HG03095 (cell line): Measurements from ENCODE around the gene GDPD3.
"Not testable (repeated sequence)": the region's sequence is repeated elsewhere in the genome, so short reads cannot be mapped to it uniquely, and the experiment has no call there.

Experiments
- ATAC-seq: cut with Tn5 transposase; IDR thresholded peaks from one replicate; pipeline ENCODE4 v1.9.1; 2021; ENCODE audit warnings: moderate library complexity; ENCODE audit not compliant: unreplicated experiment

The GDPD3 gene

DNA sequence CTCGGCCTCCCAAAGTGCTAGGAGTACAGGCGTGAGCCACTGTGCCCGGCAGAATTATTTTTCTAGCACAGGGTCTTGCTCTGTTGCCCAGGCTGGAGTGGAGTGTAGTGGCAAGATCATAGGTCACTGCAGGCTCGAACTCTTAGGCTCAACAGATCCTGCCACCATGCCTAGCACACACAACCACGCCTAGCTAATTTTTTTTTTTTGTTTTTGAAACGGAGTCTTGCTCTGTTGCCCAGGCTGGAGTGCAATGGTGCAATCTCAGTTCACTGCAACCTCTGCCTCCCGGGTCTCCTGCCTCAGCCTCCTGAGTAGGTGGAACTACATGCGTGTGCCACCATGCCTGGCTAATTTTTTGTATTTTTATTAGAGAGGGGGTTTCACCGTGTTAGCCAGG, 12.4 kb upstream of the GDPD3 start:
- ATAC-seq, result not testable (repeated sequence)

DNA sequence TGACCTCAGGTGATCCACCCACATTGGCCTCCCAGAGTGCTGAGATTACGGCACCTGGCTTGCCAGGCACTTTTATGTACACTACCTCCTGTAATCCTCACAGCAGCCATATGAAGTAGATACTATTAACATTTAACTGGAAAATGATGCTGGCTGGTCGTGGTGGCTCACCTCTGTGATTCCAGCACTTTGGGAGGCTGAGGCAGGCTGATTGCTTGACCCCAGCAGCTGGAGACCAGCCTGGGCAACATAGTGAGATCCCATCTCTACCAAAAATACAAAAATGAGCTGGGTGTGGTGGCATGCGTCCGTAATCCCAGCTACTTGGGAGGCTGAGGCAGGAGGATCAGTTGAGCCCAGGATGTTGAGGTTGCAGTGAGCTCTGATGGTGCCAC, 11.6 kb upstream of the GDPD3 start:
- no peak for ATAC-seq

DNA sequence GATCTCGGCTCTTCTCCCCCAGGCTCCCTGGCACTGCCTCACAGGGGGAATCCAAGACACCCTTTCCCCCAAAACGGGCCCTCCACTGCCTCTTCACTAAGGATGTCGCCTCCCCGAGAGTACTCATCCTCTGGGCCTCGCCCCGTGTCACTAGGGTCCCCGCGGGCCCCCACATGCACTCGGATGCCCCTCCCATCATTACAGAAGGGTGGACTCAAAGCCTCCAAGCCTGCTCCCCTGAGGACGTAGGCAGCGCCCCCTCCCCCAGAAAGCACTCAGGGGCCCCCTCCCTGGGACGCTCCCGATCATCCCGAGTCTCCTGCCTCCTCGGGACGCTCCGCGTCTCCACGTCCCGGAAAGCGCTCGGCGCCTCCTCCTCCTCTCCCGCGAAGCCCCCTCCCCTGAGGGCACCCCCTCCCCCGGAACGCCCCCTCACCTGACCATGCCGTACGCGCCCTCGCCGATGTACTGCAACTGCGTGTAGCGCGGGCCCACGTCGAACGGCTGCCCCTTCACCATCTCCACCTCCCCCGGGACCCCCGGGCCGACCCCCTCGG, 9.3 kb upstream of the GDPD3 start:
- ATAC-seq, result no peak

DNA sequence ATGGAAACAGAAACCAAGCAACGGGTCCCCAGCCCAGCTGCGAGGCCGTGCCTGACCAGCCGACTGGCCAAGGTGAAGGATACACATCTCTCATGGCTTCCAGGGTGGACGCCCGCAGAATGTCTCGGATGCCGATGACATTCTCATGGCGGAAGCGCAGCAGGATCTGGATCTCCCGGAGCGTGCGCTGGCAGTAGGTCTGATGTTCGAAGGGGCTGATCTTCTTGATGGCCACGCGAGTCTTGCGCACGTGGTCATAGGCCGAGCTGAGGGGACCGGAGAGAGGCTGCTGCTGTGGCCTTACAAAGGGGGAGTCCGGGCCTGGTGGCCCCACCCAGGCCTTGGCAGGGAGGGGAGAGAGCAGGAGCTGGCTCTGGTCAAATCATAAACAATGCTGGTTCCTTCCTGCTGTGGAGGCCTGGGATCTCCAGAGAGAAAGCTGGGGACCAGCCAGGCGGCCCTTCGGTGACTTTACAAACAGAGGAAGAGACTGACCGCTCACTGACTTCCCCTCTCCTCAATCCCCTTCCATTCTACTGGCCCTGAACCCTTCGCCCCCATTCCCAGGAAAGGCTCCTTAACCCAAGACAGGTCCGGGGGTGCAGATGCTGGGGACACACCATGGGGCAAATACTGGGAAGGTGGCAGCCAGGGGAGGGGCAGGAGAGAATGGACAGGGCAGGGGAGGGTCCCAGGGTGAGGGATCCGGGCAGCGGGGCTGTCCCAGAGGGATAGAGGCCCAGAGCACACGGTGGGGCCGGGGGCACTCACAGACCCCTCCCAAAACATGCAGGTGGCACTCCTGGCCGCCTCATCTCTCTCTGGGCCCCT, 8.6 kb upstream of the GDPD3 start:
- no peak for ATAC-seq

DNA sequence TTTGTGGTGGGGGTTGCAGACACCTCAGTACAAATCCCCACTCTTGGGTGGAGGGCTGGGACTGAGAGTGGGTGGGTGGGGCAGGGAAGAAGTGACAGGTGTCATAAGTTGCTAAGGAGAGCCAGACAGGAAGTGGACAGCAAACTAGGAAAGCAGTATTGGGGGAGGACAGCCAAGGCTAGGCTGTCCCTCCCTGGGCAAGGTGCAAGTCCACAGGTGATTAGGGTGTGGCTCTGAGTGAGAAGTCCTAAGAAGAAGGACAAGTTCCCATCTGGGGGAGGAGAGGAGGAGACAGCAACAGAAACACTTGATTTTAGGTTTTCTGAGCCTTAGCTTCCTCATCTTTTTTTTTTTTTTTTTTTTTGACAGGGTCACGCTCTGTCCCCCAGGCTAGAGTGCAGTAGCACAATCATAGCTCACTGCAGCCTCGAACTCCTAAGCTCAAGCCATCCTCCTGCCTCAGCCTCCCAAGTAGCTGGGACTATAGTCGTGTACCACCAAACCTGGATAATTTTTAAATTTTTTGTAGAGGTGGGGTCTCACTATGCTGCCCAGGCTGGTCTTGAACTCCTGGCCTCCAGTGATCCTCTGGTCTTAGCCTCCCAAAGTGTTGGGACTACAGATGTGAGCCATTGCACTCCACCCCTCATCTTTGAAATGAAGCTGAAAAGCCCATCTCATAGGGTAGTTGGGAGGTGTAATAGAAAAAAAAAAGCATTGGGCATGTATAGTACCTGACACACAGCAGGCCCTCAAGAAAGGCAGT, 7.2 kb upstream of the GDPD3 start:
- ATAC-seq, result no peak

DNA sequence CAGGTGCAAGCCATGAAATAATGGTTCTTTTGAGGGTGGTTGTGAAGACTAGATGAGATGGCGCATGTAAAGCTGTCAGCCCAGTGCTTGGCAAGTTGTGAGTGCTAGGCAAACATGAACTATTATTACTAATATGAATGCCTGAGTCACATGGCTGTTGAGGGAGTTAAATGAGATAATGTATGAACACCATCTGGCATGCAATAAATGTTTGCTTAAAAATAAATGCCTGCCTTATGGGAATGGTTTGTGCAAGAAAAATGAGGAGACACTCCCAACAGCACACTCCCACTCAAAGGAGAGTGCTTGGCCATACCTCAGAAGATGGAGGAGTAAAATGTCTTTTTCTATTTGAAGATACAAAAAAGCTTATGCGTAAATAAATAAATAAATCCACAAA, 6.1 kb upstream of the GDPD3 start:
- no peak for ATAC-seq

DNA sequence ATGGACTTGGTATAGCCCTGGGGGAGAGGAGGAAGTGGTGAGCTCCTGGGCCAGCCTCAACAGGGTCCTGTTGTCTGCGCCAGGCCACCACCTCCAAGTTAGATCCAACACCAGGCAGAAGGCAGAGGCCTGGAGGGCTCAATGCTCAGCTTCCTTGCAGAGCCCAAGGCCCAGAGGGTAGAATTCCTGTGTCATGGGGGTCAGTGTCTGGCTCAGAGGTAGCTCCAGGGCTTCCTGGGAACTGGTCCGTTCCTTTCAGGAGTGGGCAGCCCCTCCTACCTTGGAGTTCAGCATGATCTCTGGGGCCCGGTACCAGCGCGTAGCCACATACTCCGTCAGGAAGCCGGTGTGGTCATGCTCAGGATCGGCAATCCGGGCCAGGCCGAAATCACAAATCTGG, 4.4 kb upstream of the GDPD3 start:
- ATAC-seq, result no peak

DNA sequence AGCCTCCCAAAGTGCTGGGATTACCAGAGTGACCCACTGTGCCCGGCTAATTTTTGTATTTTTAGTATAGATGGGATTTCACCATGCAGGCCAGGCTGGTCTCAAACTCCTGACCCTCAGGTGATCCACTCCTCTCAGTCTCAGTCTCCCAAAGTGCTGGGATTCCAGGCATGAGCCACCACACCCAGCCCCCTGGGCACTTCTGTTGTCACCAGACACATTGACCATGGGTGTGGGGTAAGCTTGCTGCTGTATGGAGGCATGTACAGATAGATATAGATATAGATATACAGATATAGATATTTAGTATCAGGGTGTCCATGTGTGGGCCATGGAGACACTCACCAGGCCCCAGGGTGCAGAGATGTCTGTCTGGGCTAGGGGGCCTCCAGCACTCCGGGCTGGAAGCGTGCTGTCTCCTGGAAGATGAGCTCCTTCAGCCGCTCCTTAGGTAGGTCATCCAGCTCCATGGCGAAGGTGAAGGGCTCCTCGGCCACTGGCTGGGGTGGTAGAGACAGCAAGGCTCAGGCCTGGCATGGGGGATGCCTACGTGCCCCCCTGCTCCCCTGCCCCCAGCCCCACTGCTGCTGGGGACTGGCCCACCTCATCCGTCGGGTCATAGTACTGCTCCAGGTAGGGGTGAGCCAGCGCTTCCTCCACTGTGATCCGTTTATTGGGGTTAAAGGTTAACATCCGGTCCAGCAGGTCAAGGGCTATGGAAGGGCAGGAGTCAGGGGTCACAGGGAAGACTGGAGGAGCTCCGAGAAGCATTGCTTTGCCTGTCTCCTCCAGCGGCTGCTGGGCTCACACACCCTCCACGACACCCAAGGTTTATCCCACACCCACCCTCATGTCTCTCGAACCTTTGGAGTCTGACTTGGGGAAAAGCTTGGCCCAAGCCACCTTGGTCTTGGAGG, 3.2 kb upstream of the GDPD3 start:
- no peak for ATAC-seq

DNA sequence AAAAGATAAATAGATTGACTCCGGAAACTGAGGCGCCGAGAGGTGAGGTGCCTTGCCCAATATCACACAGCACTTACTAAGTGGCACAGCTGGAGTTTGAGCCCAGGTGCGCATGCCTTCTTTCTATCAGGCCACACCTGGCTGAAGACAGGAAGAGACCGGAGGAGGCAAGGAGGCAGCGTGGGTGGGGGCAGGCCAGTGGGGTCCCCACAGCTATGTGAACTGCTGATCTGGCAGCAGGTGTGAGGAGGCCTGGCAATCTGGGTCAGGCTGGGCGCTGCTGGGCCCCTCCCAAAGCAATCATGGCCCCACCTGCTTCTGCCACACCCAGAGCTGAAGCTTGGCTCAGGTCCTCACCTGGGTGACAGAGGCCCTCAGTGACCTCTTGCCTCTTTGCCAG, 1.9 kb upstream of the GDPD3 start:
- no peak for ATAC-seq

DNA sequence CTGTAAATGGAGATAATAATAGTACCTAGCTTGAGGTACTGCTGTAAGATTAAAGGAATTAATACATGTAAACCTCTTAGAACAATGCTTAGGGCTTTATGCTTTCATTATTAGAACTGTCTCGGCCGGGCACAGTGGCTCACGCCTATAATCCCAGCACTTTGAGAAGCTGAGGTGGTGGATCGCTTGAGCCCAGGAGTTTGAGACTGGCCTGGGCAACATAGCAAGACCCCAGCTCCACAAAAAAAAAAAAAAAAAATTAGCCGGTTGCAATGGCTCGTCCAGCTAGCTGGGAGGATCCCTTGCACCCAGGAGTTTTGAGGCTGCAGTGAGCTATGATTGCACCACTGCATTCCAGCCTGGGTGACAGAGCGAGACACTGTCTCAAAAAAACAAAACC, 1.5 kb upstream of the GDPD3 start:
- not testable (repeated sequence) for ATAC-seq

DNA sequence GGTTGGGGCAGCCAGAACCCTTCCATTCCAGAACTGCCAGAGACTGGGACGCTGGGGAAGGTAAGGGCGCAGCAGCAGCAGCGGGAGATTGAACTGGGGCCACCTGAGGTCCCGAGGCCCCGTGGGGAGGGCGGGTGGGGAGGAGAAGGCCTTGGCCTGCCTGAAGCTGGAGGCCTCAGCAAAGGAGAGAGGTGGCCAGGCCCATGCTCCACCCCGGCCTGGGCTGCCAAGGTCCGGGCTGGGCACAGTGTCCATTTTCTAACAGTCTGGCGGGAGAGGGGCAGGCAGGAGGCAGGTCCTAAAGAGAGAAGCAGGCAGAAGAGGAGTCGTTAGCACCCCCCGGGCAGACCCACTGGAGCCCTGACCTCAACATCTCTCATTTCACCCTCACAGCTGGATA, 1.1 kb upstream of the GDPD3 start:
- ATAC-seq, result no peak

DNA sequence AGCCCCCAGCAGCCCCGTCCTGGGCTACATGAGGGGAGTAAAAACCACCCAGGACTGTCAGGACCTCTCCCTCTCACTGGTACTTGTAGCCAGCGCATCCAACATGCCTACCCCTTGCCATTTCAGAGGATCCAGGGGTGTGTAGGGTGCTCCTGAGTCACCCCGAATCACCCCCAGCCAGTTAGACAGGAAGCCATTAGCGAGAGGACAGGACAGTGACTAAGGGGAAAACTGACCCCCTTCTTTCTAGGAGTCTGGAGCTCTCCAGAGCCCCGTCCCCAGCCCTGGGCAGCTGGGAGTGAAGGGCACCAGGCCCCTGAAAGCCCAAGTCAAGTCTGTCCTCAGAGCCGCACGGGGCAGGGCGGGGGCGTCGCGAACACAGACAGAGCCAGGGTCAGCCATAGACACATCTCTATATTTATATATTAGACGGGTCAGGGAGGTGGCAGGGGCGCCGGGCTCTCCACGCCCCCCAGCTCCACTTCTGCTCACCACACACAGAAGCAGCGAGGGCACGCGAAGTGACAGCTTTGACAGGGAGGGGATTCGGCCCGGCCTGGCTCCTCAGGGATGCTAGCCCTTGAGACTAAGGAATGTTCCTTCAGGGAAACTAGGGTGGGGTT, 485 bp upstream of the GDPD3 start:
- ATAC-seq, result no peak

DNA sequence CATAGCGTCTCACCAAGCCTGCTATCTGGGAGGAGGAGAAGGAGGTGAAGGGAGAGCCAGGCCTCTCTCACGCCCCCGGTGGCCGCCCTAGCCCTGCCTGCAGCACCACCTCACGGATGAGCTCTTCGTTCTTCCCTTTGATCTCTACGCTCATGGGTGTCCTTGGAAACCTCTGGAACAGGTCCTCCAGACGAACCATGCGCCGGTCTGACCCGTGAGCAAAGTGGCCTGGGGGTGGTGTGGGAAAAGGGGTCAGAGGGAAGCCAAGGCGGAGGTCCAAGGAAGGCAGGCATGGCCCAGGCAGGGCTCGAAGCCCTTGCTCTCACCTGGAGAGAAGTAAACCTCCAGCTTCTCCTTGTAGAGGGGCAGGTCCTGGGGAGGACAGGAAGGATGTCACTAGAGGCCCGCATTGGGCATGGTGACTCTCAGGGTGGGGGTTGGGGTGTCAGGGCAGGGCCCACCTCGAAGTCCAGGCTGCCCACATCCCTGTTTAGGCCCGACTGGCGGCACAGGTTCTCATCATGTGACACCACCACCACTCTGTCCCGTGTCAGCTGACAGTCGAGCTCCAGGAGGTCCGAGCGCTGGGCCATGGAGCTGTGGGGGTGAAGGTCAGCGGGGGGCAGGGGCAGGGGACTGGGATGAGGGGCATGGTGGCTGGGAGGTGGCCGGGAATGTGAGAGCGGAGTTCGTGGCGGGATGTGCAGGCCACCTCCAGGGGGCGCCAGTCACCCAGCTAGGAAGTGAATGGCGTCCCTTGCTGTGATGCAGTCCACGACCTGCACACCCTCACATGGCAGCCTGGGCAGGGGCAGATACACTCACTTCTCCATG, 923 bp downstream of the GDPD3 start:
- ATAC-seq, result no peak

DNA sequence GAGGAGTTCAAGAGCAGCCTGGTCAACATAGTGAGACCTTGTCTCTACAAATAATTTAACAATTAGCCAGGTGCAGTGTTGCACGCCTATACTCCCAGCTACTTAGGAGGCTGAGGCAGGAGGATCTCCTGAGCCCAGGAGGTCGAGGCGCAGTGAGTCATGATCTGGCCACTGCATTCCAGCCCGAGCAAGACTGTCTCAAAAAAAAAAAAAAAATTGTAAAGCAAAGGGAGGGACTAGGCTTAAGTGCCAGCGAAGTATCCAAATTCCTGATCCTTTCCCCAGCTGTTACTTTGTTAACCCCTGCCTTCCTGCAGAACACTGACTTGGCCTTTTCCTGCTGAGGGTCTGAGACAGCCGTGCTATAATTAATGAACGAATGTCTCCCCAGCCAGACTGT, 2.7 kb downstream of the GDPD3 start:
- no peak for ATAC-seq

DNA sequence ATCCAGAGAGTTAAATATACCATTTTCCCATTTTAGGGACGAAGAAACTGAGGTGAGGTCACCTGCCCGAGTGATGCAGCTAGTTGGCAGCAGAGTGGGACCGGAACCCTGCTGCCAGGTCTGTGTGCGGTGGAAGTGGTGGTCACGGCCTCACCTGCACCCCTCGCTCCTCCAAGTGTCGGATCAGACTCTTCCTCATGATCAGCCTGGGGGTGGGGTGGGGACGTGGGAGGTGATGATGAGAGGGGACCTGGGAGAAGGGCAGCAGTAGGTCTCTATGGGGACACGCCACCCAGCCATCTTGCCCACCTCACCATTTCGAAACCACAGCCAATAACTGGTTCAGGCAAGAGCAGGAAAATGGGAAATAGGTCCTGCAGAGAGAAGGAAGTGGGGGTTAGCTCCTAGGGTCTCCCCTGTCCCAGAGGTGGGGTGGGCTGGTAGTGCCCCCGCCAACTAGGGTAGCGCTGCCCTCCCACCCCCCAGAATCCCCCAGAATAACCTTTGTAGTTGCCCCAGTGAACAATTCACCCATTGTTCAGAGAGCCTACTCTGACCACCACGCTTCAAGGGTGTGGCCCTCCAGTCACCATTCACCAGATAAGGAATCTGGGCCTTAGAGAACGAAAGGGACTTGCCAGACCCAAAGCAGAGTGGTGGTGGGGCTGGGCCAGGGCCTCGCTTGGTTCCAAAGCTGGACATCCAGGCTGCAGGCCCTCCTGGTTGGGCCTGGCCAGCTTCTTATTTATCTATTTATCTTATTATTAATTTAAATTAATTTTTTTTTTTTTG, 5.1 kb downstream of the GDPD3 start:
- no peak for ATAC-seq

DNA sequence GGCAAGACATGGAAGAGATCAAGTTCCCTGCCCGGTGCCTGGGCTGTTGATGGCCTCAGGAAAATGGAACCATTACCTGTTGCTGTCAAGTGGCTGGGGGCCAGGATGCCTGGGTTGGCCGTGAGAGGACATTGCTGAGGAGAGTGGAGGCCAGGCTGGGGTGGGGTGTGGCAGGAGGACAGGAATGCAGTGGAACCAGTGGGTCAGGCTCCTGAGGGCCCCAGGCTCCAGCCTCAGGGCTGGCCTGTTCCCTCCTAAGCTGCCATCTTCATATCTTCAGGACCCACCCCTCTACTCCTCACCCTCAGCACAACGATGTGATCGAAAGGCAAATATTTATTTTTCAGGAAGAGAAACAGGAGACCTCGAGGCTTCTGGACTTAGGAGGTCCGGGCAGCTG, 8.8 kb downstream of the GDPD3 start:
- ATAC-seq, result no peak

DNA sequence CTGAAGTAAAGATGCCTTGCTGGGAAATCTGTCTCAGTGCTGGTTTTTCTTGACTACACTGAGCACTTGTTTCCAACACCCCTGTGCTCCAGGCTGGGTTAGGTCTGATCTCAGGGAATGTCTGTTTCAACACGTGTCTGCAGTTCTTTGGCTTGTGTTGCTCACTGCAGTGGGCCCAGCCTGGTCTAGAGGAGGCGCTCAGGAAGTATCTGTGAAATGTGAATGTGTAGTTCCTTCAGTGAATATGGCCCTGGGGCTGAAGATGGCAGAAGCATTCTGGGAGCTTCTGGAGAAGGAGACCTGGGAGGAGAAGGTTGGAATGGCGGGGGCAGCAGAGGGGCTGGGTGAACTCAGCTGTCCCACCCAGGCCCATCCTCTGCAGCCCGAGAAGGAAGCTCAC, 9.2 kb downstream of the GDPD3 start:
- no peak for ATAC-seq

DNA sequence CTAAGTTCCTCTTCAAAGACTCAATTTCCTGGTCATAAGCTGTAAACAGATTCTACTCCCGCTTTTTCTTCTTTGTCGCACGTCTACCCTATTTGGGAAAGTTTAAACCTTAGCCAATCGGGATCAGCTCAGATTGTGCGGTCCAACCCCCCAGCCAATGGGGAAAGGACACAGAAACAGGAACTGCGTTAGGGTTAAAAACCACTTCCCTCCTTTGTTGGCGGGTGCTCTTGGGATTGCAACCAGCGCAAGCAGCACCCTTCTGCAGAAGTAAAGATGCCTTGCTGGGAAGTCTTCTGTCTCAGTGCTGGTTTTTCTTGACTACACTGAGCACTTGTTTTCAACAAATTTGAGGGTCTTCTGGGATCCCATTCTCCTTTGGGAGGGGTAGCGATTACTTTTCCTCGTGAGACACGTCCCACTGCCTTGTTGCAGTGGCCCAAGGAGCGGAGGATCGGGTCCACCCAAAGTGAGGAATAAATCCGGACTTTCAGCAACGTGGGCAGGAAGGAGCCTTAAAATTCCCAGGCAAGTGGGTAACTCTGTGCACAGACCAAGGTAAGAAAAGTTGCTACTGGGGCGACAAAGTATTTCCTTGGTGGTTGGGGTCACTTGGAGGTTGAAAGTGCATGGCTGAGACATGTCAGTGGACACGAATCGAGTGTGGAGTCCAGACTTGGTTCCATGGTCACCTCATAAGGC, 16.3 kb downstream of the GDPD3 start:
- ATAC-seq, result no peak
